Measurements from ENCODE around the gene HIC1.
A peak's percentile ranks its signal among the peaks of the same experiment; 100 is the strongest.

The HIC1 gene

GRCh38 chr17:2025622-2026309 is 29.1 kb upstream of the HIC1 start:
- peak; percentile 37 for DNase-seq

- DNase-seq, result no peak
Measured at GRCh38 chr17:2027528-2028233, 27.2 kb upstream of the HIC1 start.

GRCh38 chr17:2028234-2028614 is 26.7 kb upstream of the HIC1 start:
- no peak for DNase-seq

- no peak for DNase-seq
Measured at GRCh38 chr17:2028737-2029136, 26.2 kb upstream of the HIC1 start.

- peak; percentile 66 for DNase-seq
Measured at GRCh38 chr17:2029911-2030778, 24.8 kb upstream of the HIC1 start, which contains the start of gene DPH1. Gene DPH1, plus strand, starts transcription at chr17:2030153. Its CDS starts 17 bp downstream, at chr17:2030170.

- no peak for DNase-seq
Measured at GRCh38 chr17:2030779-2031163, 24.1 kb upstream of the HIC1 start.

GRCh38 chr17:2033153-2033552 is 21.8 kb upstream of the HIC1 start:
- no peak for DNase-seq

GRCh38 chr17:2034157-2034556 is 20.7 kb upstream of the HIC1 start:
- no peak for DNase-seq

GRCh38 chr17:2034806-2035540 is 19.9 kb upstream of the HIC1 start:
- no peak for DNase-seq

GRCh38 chr17:2035541-2036488 is 19.1 kb upstream of the HIC1 start:
- no peak for DNase-seq

GRCh38 chr17:2037155-2037554 is 17.7 kb upstream of the HIC1 start:
- no peak for DNase-seq

- DNase-seq, result no peak
Measured at GRCh38 chr17:2040219-2040827, 14.6 kb upstream of the HIC1 start.

- no peak for DNase-seq
Measured at GRCh38 chr17:2040942-2041560, 13.9 kb upstream of the HIC1 start.

GRCh38 chr17:2041561-2042389 is 13.1 kb upstream of the HIC1 start, which contains the start of gene OVCA2:
Gene OVCA2, plus strand, starts transcription at chr17:2042022. Its CDS starts 26 bp downstream, at chr17:2042048.
- peak; percentile 81 for DNase-seq

GRCh38 chr17:2042390-2042847 is 12.5 kb upstream of the HIC1 start:
- DNase-seq, result no peak

- DNase-seq, result no peak
Measured at GRCh38 chr17:2042933-2043332, 12.0 kb upstream of the HIC1 start.

GRCh38 chr17:2043785-2044184 is 11.1 kb upstream of the HIC1 start:
- DNase-seq, result no peak

- DNase-seq, result no peak
Measured at GRCh38 chr17:2044263-2044894, 10.5 kb upstream of the HIC1 start.

GRCh38 chr17:2047590-2047989 is 7.3 kb upstream of the HIC1 start:
- no peak for DNase-seq
